MM.1S (cell line): ENCODE measurements around the gene CPLANE1.

ENCODE experiments used
- DNase-seq: peaks from one replicate; pipeline ENCODE4 v3.0.0-alpha.2; 2015
- H2AFZ ChIP-seq: fragments of 300-600 bp; sonication (generic); 2 replicates; pipeline ENCODE4 v1.6.0; 2016; ENCODE audit warnings: antibody characterized with exemption, low read length
- H3F3A ChIP-seq: fragments of 300-600 bp; sonication (generic); 2 replicates; pipeline ENCODE4 v1.6.1; 2016; ENCODE audit warnings: mild to moderate bottlenecking, antibody characterized with exemption, low read length, moderate library complexity, mixed read lengths; ENCODE audit not compliant: insufficient read depth
- H3K27ac ChIP-seq: fragments of 300-600 bp; sonication (generic); 2 replicates; pipeline ENCODE4 v1.5.1; 2016; ENCODE audit warnings: mild to moderate bottlenecking, low read length
- H3K27me3 ChIP-seq: fragments of 300-600 bp; sonication (generic); replicated peaks from 2 replicates; pipeline ENCODE4 v1.6.0; 2016; ENCODE audit warnings: low read length; ENCODE audit not compliant: insufficient read depth
- H3K36me3 ChIP-seq: fragments of 300-600 bp; sonication (generic); replicated peaks from 2 replicates; pipeline ENCODE4 v1.6.1; 2016; ENCODE audit warnings: mild to moderate bottlenecking, low read length, mixed read lengths; ENCODE audit not compliant: insufficient read depth
- H3K4me1 ChIP-seq: fragments of 300-600 bp; sonication (generic); 2 replicates; pipeline ENCODE4 v1.6.1; 2016; ENCODE audit warnings: low read length, mixed read lengths
- H3K4me2 ChIP-seq: fragments of 300-600 bp; sonication (generic); 2 replicates; pipeline ENCODE4 v1.6.0; 2016; ENCODE audit warnings: low read depth, low read length
- H3K4me3 ChIP-seq: fragments of 300-600 bp; sonication (generic); 2 replicates; pipeline ENCODE4 v1.5.1; 2016; ENCODE audit warnings: low read length, mixed read lengths
- H3K79me2 ChIP-seq: fragments of 300-600 bp; sonication (generic); 2 replicates; pipeline ENCODE4 v1.6.1; 2016; ENCODE audit warnings: mixed run types, low read length, mixed read lengths
- H3K9ac ChIP-seq: fragments of 300-600 bp; sonication (generic); 2 replicates; pipeline ENCODE4 v1.6.1; 2016; ENCODE audit warnings: low read length, mixed read lengths
- H3K9me2 ChIP-seq: fragments of 300-600 bp; sonication (generic); replicated peaks from 2 replicates; pipeline ENCODE4 v1.6.1; 2016; ENCODE audit warnings: mild to moderate bottlenecking, low read length, mixed read lengths; ENCODE audit not compliant: insufficient read depth
- H3K9me3 ChIP-seq: fragments of 300-600 bp; sonication (generic); replicated peaks from 2 replicates; pipeline ENCODE4 v1.6.1; 2016; ENCODE audit warnings: mild to moderate bottlenecking, low read length, mixed read lengths; ENCODE audit not compliant: insufficient read depth
- H4K20me1 ChIP-seq: fragments of 300-600 bp; sonication (generic); 2 replicates; pipeline ENCODE4 v1.6.1; 2016; ENCODE audit warnings: mild to moderate bottlenecking, low read length, moderate library complexity, mixed read lengths; ENCODE audit not compliant: insufficient read depth
- CTCF ChIP-seq: fragments of 300-600 bp; sonication (generic); IDR thresholded peaks from 2 replicates; pipeline ENCODE4 v1.5.1; 2016; ENCODE audit warnings: antibody characterized with exemption, low read length, mixed read lengths
- EZH2 ChIP-seq: fragments of 300-600 bp; sonication (generic); optimal IDR thresholded peaks from 2 replicates; pipeline ENCODE3; 2017; ENCODE audit warnings: low read depth, mild to moderate bottlenecking, antibody characterized with exemption, low read length, mixed read lengths
- EZH2phosphoT487 ChIP-seq: fragments of 300-600 bp; sonication (generic); IDR thresholded peaks from 2 replicates; pipeline ENCODE4 v1.6.1; 2018; ENCODE audit warnings: antibody characterized with exemption, low read length

CPLANE1 gene

GRCh38 chr5:37214550-37214949, 34.6 kb downstream of the CPLANE1 start:
- H3K4me2 ChIP-seq: no peak overlapping the region
- no peaks in the 10 kb centered on the region for H3K79me2 ChIP-seq
- H2AFZ ChIP-seq: no peak overlapping the region
- no peaks in the 10 kb centered on the region for H3K27me3 ChIP-seq
- H3F3A ChIP-seq: no peaks in the 10 kb centered on the region
- H3K36me3 ChIP-seq: no peaks in the 10 kb centered on the region
- no peak overlapping the region for H3K9ac ChIP-seq
- TF ChIP-seq EZH2 (no peak), EZH2phosphoT487 (no peak), CTCF (no peak)
- H3K9me3 ChIP-seq: no peaks in the 10 kb centered on the region
- no peak overlapping the region for H3K4me3 ChIP-seq
- DNase-seq: no peak
- H3K4me1 ChIP-seq: 0 out of 2 replicates have a peak, but pooled peaks cover 6% of the 10 kb centered on the region
- H3K27ac ChIP-seq: no peak overlapping the region
- no peaks in the 10 kb centered on the region for H3K9me2 ChIP-seq
- H4K20me1 ChIP-seq: no peaks in the 10 kb centered on the region

DNA sequence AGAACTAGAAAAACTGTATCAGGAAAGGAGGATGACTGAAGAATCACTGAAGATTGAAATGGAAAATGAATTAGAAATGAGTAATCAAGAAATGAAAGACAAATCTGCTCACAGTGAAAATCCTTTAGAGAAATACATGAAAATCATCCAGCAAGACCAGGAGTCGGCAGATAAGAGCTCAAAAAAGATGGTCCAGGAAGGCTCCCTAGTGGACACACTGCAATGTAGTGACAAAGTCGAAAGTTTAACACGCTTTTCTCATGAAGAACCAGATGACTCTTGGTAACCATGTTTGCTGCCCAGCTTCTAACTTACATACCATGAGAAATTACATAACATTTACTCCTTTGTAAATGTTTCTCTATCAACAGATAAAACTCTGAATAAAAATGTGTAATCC, 37.1 kb downstream of the CPLANE1 start:
- DNase-seq: no peak
- no peak overlapping the region for H3K4me3 ChIP-seq
- H3K27me3 ChIP-seq: no peaks in the 10 kb centered on the region
- H4K20me1 ChIP-seq: no peaks in the 10 kb centered on the region
- 0 out of 2 replicates have a peak, but pooled peaks cover 6% of the 10 kb centered on the region for H3K4me1 ChIP-seq
- no peaks in the 10 kb centered on the region for H3K9me3 ChIP-seq
- H2AFZ ChIP-seq: no peak overlapping the region
- H3K36me3 ChIP-seq: no peaks in the 10 kb centered on the region
- no peak overlapping the region for H3K9ac ChIP-seq
- H3K79me2 ChIP-seq: no peaks in the 10 kb centered on the region
- no peaks in the 10 kb centered on the region for H3F3A ChIP-seq
- no peaks in the 10 kb centered on the region for H3K9me2 ChIP-seq
- no peak for TF ChIP-seq CTCF
- TF ChIP-seq EZH2phosphoT487: no peak
- TF ChIP-seq EZH2: no peak
- no peak overlapping the region for H3K4me2 ChIP-seq
- H3K27ac ChIP-seq: no peak overlapping the region

DNA sequence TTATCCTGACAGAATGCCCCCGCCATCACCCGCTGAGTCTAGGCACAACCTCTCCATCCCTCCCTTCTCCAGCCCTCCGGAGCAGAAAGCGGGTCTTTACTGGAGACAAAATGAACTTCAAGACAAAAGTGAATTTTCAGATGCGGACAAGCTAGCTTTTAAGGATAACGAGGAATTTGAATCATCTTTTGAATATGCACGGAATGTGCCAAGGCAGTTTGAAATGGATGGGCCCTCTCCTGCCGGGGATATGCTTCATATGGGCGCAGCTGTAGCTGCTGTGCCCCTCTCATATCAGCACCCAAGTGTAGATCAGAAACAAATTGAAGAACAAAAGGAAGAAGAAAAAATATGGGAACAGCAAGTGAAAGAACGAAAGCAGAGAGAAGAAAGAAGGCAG, 37.5 kb downstream of the CPLANE1 start:
- Histone ChIP-seq H3K9ac (no peak overlapping the region), H3K36me3 (no peaks in the 10 kb centered on the region), H2AFZ (no peak overlapping the region), H3K9me2 (no peaks in the 10 kb centered on the region), H3K27me3 (no peaks in the 10 kb centered on the region), H3K4me1 (0 out of 2 replicates have a peak, but pooled peaks cover 6% of the 10 kb centered on the region), H4K20me1 (no peaks in the 10 kb centered on the region), H3K27ac (no peak overlapping the region), H3K4me3 (no peak overlapping the region), H3F3A (no peaks in the 10 kb centered on the region), H3K4me2 (no peak overlapping the region), H3K79me2 (no peaks in the 10 kb centered on the region), H3K9me3 (no peaks in the 10 kb centered on the region)
- TF ChIP-seq EZH2 (no peak), CTCF (no peak), EZH2phosphoT487 (no peak)
- no peak for DNase-seq
